HL-60 (cell line): ENCODE data around the gene ACOT13.
A peak's percentile ranks its signal among the peaks of the same experiment; 100 is the strongest.
"Not testable (repeated sequence)": the region's sequence is repeated elsewhere in the genome, so short reads cannot be mapped to it uniquely, and the experiment has no call there.

ENCODE experiments used
- DNase-seq, 2 experiments: peaks; one replicate each; pipeline ENCODE4 v3.0.0-alpha.2; 2010 to 2020; ENCODE audit warnings: low read depth in 1 of 2, low spot score in 1 of 2
- H3K27ac ChIP-seq: fragments of 250-450 bp; sonication (Bioruptor Pico); replicated peaks from 2 replicates; pipeline ENCODE4 v1.5.1; 2020; ENCODE audit warnings: mild to moderate bottlenecking, moderate library complexity
- H3K27me3 ChIP-seq: fragments of 250-450 bp; sonication (Bioruptor Pico); 2 replicates; pipeline ENCODE4 v1.5.1; 2021; ENCODE audit warnings: mild to moderate bottlenecking, moderate library complexity; ENCODE audit not compliant: insufficient read depth, poor library complexity, severe bottlenecking
- H3K4me3 ChIP-seq: replicated peaks from 2 replicates; pipeline ENCODE4 v1.5.1; 2011; ENCODE audit warnings: mild to moderate bottlenecking, control low read depth, low read length; ENCODE audit not compliant: insufficient read depth
- GABPA ChIP-seq: IDR thresholded peaks from 2 replicates; pipeline ENCODE4 v1.6.1; 2012; ENCODE audit warnings: low read depth
- POLR2AphosphoS5 ChIP-seq: IDR thresholded peaks from 2 replicates; pipeline ENCODE4 v1.6.1; 2012; ENCODE audit warnings: low read depth
- REST ChIP-seq: IDR thresholded peaks from 2 replicates; pipeline ENCODE4 v1.6.1; 2012; ENCODE audit warnings: low read depth; ENCODE audit not compliant: insufficient replicate concordance
- SPI1 ChIP-seq: IDR thresholded peaks from 2 replicates; pipeline ENCODE4 v1.6.1; 2012; ENCODE audit warnings: low read depth, mild to moderate bottlenecking, borderline replicate concordance
- TF ChIP-seq, protein P1 (sequence below): IDR thresholded peaks from one replicate; pipeline ENCODE4 v1.5.1; 2011; ENCODE audit warnings: low read length, control low read depth, inconsistent platforms; ENCODE audit not compliant: insufficient read depth

ACOT13 gene

DNA sequence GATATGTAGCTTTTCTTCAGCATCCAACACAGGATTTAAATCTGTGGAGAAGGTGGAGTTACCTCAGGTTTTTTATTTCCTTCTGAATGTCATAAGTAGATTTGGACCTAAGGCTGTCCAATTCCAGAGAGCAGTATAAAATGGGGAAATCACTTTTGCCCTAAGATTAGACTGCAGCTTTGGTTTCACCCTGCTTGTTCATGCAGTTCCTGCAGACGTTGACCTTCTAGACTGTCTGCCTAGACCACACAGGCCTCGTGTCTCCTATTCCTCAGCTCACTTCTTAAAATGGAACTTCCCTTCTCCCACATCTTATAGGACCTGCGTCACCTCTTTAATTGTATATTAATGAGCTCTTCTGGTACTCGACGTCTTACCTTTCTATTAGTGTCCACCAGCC lies 78.0 kb downstream of the ACOT13 start:
- no peak for TF ChIP-seq SPI1
- TF ChIP-seq, protein P1, sequence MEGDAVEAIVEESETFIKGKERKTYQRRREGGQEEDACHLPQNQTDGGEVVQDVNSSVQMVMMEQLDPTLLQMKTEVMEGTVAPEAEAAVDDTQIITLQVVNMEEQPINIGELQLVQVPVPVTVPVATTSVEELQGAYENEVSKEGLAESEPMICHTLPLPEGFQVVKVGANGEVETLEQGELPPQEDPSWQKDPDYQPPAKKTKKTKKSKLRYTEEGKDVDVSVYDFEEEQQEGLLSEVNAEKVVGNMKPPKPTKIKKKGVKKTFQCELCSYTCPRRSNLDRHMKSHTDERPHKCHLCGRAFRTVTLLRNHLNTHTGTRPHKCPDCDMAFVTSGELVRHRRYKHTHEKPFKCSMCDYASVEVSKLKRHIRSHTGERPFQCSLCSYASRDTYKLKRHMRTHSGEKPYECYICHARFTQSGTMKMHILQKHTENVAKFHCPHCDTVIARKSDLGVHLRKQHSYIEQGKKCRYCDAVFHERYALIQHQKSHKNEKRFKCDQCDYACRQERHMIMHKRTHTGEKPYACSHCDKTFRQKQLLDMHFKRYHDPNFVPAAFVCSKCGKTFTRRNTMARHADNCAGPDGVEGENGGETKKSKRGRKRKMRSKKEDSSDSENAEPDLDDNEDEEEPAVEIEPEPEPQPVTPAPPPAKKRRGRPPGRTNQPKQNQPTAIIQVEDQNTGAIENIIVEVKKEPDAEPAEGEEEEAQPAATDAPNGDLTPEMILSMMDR, result no peak
- no peak for TF ChIP-seq POLR2AphosphoS5
- no peak for TF ChIP-seq GABPA
- TF ChIP-seq REST, result no peak
- H3K4me3 ChIP-seq, result no peak overlapping the region
- no peak overlapping the region for H3K27ac ChIP-seq
- DNase-seq, result peak in 1 of 2 experiments; percentile 26
- no peaks in the 10 kb centered on the region for H3K27me3 ChIP-seq

- no peak for DNase-seq
- Histone ChIP-seq H3K27ac (peak overlapping the region; percentile 45), H3K4me3 (no peak overlapping the region), H3K27me3 (no peaks in the 10 kb centered on the region)
- TF ChIP-seq, protein P1, result no peak
- TF ChIP-seq REST (no peak), SPI1 (peak; percentile 65; the same call in 1 of the 2 replicates)
These were observed 82.4 kb downstream of the ACOT13 start for GRCh38 chr6:24749297-24749696.

GRCh38 chr6:24750878-24751277 lies 84.0 kb downstream of the ACOT13 start:
- not testable (repeated sequence) for H3K4me3 ChIP-seq, H3K27ac ChIP-seq, DNase-seq, H3K27me3 ChIP-seq

GRCh38 chr6:24752503-24752902 lies 85.6 kb downstream of the ACOT13 start:
- no peaks in the 10 kb centered on the region for H3K27me3 ChIP-seq
- TF ChIP-seq POLR2AphosphoS5 (no peak), SPI1 (no peak), GABPA (no peak), REST (no peak)
- TF ChIP-seq, protein P1, result no peak
- H3K4me3 ChIP-seq, result no peak overlapping the region
- DNase-seq, result no peak
- no peak overlapping the region for H3K27ac ChIP-seq
